Measurements from ENCODE around the gene CYSTM1.

Gene CYSTM1

DNA sequence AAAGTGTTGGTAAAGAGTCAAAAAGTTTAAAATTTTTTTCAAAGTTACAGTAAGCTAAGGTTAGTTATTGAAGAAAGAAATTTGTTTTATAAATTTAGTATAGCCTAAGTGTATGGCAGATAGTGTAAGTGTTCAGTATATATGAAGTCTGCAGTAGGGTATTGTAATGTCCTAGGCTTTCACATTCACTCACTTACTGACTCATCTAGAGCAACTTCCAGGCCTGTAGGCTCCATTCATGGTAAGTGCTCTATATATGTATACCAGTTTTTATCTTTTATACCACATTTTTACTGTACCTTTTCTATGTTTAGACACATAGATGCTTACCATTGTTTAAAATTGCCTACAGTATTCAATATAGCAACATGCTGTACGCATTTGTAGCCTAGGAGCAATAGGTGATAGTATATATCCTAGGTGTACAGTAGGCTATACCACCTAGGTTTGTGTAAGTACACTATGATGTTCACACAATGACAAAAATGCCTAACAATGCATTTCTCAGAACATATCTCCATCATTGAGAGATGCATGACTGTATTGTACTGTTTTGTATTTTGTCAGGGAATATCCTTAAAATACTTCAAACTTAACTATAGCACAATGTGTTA lies 38.5 kb downstream of the CYSTM1 start:
- DNase-seq: no peak

DNA sequence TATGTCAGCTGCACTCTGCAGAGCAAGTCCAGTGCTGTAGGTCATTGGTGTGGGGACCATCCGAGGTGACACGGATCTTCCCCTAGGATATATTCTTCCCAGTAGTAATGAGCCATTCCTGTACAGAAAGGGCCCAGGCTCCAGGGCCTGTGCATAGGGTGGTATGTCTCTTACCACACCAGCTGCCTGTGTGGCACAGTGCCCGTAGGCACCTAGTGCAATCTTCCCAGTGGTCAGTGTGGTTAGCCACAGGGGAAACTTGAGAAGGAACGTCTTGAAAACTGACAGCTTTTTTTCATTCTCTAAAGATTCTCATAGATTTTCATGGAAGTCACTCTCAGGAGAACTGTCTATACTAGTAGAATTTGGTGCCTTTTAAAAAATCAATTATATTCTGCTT lies 39.8 kb downstream of the CYSTM1 start:
- DNase-seq: peak; percentile 89

DNA sequence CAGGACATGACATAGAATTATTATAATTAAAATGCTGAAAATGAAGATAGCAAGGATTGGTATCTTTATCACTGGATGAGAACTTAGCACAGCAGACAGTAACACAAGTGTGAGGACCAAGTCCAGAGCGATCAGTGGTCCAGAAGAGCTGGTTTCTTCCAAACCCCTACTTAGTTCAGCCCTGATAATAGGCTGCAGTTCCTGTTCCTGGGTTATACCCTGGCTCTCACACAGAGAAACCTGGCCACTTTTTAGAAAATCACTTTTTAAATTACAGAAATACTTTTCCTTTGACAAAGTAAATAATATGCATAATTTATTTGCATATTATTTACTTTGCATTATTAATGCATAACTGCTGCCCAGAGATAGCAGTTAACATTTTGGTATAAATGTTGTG lies 40.3 kb downstream of the CYSTM1 start:
- DNase-seq: no peak

DNA sequence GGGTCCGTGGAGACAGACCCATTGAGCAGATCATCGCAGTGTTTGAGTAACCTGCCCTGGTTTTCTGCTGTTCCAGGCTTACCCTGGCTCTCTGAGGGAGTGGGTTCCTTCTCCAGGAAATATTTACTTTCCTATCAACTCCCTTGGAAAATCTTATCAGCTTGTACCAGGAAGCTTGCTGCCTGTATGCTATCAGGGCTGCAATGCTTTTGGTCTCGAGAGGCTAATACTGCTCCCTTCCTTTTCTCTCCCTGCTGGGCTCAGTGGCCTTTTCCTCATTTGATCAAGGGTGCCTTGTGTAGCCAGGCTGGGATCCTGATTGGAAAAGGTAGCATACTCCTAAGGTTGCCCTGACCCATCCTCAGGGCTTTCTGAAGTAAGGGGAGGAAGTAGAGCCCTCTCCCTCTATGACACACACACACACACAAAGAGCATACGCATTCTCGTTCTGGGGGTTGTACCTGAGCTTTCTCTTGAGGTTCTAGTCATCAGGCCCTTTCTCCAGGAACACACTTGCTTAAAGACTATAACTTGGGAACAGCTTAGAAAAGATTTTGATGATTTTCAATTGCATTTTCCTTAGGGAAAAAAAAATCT lies 41.6 kb downstream of the CYSTM1 start:
- DNase-seq: peak; percentile 57

DNA sequence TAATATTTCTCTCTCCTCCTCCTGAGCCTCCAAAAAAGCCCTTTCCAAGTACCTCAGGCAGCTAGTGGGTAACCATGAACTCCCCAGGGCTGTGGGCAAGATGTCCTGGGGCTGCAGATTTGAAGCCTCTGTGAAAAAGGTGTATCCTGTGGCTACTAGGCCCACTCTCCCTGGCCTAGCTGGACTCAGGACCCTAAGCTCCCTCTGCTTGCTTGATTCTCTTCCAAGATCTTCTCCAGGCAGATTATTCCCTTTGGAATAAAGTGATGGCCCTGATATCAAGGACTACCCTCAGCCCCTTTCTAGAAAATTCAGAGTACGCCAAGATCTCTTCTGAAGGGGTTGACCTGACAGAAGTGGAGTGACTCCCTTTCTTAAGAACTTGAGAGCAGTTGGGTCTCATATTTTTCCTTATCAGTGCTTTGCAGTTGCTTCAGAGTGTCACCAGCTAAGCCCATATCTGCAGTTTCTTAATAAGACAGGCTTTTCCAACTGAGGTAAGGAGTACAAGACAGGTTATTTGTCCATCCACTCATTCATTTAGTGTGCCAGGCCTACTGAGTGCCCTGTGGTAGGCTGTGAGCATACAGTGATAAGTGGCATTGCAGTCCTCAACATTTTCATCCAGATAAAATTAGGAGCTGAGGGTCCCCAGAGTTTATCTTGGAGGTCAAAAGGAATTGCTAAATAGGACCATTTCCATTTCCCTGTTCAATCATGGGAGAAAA lies 42.5 kb downstream of the CYSTM1 start:
- DNase-seq: peak; percentile 94

DNA sequence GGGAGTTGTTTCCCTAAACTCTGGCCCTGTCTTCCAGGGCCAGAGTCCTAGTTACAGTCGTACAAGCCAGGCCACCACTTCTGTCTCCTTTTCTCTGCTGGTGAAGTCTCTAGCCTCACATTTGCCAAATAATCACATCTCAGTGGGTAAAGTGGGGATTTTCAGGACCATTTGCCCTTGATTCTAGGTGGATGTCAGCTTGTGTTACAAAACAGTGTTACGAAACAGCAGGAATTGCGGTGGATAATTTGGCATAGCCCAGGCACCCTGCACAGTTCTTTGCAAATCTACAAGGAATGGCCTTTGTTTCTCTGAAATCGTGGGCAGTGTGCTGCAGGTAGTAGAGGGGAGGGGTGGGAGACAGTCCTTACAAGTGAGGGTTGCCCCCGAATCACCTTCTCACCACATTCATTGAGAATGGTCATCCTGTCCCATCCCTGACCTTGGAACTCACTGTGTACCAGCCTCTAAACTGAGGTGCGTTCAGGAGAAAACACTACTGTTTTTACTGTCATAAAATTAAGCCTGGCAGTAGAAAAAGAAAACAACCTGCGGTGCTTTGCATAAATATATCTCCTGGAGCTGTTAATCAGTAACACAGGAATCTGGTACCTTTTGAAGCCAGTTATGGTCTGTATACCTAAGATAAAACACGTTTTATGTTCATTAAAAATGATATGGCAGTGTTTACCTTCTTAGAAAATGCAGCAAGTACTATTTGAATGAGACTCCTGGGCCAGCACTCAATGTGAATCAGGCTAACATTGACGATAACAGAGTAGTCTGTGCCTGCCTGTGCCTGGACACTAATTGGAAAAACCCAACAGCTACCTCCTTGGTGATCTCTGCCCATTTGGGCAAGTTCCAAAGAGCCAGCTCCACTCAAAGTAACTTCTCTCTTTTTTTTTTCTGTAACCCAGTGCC lies 44.3 kb downstream of the CYSTM1 start:
- no peak for DNase-seq

DNA sequence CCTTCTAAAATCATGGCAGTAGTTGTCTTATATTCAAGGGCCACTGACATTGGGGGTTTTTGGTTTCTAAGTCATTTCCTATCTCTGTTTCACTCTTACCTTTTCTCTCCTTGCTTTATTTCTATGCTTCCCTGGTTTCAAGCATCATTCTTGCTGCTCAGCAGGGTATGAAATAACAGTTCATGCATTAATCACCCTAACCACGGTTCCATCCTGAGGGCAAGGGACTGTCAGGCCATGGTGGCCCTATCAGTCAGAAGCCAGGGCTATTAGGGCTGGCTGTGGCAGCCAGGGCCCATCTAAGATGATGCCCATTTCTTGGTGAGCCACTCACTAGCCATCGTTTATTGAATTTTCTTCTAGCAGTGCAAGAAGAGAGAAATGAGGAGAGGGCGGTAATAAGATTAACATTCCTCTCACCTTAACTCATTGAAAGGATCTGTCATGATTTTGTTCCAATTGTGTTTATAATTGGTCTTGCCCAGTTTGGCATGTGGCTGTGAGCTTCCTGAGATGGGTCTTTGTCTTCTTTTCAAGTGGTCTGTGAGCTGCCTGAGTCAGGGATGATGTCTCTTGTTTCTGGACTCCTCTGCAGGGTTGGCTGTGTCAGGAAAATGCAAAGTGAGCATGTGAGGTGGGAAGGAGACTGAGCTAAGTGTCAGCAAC lies 45.2 kb downstream of the CYSTM1 start:
- DNase-seq: no peak

DNA sequence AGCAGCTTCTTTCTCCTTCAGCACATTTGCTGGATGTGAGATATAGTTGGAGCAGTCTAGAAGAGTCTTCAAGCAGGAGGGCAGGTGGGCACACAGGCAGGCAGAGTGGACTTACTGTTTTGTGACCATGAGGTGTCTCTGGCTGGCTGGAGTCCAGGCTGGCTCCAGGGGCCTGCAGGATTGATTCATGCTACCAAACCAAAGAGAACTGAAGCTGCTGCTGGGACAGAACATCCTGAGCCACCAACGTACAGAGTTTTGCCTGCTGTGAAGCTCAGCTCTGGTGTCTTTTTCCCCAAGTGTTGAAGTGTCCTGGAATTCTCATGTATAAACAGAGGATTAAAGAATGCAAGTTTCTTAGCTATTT lies 45.7 kb downstream of the CYSTM1 start:
- DNase-seq: no peak

DNA sequence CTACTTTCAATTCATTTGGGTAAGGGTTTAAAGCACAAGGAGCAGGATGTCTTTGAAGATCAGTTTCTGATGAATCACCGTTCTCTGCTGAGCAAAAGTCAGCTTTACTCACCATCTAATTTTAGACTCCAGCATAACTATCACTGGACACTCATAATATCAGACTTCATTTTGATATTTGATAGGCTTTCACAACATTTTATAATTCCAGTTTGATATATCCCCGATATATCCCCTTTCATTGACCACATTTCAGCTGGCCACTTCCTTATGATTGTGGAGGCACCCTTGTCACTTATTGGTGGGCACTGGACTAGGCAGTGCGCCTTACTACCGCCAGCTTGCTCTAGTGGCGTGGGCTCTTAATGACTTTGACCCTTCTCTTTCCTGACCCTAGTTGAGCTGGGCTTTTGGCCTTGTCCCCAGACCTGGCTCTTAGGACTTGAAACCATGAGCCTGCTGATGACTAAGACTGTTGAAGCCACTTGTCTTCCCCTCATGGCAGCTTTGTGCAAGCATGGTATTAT lies 46.8 kb downstream of the CYSTM1 start:
- no peak for DNase-seq

DNA sequence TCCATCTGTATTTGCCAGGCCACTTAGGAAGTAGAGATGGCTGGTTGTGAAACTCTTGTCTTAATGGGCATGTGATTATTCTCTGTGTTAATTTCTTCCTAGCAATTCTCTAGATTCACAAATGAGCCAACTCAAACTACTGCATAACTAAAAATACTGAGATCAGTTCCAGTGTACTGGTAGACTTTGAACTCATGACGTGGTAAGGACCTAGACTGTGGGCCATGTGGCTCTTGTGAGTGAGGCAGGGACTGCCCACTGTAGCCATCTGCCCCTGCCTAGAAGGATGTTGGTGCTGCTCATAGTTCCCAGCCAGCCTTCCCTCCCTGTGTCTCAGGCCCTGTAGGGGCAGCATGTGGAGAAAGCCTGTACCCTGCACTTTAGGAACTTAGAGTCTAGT lies 47.4 kb downstream of the CYSTM1 start:
- no peak for DNase-seq

DNA sequence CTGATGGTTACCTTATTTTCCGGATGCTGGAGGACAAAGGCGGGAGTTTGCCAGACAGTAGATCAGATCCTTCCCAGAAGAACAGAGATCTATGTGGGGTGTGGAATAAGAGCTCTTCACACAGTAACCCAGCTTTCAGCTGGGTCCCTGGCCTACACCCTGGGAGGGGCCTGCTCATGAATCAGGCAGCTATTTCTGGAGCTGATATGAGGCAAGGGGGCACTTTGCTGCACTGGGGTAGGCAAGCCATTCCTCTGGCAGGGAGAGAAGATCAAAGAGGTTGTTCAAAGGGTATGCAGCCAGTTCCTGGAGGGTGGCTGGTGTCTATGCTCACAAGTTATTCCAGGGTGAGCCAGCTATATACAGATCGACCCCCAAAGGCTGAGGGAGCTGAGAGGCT lies 48.6 kb downstream of the CYSTM1 start:
- peak; percentile 40 for DNase-seq

DNA sequence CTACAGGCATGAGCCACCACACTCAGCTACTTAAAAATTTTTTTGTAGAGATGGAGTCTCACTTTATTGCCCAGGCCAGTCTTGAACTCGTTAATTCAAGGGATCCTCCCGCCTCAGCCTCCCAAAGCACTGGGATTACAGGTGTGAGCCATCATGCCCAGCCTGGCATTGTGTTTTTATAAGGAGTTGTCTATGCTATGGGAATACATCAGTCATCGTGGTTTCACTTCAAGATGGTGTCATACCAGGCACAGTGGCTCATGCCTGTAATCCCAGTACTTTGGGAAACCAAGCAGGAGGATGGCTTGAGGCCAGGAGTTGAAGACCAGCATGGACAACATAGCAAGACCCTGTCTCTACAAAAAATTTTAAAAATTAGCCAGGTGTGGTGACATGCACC lies 49.7 kb downstream of the CYSTM1 start:
- DNase-seq: no peak

DNA sequence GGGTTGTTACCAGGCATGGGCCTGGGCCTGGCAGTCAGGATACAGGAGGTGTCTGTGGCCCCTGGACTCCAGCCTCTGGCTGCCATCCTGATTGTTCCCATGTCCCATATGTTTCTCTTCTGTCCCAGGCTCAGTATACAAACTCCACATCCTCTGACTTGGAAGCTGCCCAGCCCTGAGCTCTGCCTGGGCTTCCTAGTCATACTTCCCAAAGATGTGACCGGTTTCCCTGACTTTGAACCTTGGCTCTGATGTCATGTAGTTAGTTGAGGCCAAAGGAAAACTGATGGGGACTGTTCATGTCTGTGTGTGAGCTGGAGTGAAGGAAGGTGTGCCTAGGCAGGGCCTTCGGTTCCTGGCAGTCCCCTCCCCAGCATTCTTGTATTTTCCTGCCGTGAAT lies 50.4 kb downstream of the CYSTM1 start:
- no peak for DNase-seq

DNA sequence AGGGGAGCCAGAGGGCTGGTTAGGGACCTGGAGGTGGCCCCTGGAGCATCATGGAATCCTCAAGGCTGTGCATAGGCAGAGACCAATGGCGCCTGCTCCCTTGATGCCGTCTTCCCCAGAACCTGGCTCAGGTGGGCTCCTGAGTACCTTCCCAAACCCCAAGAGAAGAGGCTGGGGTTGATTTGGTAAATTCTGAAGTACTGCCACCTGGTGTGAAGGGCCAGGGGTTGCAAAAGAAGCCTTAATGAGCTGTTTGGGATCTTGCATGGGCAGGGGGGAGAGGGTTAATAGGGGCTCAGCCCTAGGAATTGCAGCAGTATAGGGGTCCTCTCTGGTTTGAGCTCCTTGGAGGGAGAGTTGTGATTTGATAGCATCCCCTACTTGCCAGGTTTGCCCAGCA lies 52.1 kb downstream of the CYSTM1 start:
- DNase-seq: no peak

DNA sequence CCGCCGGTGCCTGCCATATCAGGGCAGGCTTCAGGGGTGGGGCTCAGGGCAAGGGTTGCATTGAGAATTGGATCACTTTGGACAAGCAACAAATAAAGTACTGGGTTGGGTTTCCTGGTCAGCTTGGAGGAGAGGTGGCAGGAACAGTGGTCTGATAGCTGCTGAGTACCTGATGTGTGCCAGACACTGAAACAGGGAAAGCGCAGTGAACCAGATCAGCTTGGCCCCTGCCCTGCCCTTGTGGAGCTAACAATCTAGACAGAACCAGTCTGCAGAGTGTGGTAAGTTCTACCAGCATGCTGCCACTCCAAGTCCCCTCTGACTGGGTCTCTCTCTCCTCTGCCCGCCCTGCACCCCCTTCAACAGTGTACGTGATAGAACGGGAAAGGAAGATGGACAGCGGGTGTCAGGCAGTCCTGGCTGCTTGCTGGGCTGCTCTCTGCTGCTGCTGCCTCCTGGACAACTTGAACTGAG lies 53.4 kb downstream of the CYSTM1 start:
- no peak for DNase-seq

DNA sequence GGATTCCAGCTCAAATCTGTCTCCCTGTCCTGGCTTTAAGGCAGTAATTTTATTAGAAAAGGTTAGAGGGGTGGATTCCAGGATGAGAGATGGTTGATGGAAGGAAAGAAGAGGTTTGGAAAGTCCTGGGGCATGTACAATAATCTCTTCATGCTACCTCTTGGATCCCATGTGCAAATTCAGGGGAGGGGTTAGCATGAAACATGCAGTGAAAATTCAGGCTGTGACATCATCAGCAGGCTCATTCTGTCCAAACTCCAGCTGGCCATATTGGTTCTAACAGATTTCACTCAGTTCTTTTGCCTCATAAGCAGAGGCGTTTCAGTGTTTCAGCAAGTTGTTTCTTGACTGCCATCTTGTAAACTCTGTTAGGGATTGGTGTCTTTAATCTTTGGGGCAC lies 55.4 kb downstream of the CYSTM1 start:
- no peak for DNase-seq

DNA sequence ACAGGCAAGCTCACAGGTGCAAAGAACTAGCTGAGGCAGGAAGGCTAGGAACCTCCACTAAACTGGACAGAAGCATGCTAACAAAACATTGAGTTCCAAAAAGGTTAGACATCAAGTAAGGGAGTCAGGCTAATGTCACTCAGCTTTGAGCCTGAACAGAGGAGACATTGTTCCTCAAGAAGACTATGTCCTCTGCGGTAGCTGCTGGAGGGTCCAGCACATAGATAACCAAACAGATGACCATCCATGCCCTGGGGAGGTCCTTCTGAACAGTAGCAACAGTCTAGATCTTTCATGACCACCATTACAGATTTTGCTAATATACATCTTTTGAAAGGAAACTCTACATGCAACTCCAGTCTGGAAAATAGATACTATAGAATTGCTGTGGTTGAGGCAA lies 57.7 kb downstream of the CYSTM1 start:
- no peak for DNase-seq

DNA sequence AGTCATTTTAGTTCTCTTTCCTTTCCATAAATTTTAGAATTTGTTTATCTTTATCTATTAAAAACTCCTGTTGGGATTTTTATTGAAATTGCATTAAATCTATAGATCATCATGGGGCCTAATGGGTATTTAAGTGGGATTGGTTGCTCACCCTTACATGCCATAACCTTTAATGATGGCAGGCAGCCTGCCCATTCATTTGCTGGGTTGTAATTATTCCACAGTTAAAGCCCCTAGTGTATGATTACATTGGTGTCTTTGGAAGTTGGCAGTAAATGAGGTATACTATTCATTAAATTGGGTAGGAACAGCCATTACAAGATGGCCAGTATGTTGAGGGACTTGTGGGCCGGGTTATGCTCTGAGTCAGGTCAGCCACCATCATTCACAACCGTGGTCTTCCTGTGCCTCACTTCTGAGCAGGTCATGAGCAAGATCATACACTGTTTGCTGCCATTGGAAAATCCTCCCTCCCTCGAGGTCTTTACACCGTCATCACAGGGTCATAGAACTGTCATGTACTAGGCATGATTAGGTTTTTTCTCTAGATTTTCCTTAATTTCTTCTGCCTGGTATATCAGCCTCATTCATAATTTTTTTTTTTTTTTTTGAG lies 59.5 kb downstream of the CYSTM1 start:
- DNase-seq: no peak

DNA sequence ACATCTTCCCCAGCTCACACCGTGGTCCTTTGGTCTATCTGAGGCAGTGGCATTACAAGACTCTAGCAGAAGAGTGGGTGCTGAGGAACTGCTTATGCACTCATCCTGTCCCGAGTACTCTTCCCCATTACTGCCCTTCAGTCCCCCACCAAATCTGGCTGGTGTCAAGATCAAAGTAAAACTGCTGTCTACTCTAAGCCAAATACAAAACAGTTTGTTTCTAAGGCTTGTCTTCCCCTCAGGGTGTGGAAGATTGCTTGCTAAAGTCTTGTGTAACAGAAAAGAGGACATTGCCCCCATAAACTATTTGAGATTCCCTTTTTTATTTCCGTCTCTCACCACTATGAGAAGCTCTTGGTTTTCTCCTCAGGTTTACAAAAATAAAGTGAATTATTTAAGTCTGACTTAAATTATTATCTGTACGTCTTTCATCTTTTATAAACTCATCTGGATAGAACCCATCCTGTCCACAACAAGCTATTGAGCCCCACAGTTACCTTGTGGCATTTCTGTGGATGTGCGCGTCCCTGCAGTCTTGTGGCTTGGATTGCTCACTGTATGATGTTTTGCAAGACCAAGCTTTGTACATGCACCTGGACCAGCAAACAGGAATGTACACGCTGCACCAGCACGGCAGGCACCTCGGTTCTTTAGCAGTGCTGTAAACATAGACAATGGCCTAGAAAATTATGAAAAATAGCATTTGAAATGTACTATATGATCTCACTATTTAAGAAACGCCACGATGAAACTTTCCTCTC lies 61.0 kb downstream of the CYSTM1 start:
- DNase-seq: no peak

DNA sequence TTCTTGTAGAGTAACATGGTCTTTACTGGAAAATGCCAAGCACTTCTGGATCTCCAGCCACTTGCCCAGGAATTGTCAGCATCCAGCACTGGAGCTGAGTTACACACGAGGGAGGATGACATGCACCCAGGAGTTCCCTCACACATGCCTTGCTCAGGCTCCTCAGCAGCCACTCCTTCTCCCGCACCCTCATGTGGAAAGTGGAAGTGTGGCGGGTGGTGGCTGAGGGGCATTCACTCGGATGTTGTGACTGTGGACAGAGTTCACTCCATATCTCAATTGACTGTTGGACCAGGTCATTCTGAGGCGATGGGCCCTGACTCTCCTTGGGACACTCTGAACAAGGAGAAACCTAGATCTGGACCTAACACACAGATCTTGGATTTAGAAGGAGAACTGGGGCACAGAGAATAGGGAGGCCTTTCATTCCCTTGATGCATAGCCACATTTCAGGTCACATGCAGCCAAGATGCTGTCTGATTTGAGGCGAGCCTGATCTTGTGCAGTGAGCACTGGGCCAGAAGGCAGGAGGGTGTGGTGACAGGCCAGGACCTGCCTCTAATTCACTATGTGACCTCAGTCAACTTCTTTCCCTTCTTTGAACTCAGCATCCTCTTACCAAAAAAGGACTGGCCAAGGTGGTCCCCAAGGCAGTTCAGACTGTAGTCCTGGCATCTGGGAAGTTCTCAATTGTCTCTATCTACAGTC lies 62.1 kb downstream of the CYSTM1 start:
- DNase-seq: no peak

DNA sequence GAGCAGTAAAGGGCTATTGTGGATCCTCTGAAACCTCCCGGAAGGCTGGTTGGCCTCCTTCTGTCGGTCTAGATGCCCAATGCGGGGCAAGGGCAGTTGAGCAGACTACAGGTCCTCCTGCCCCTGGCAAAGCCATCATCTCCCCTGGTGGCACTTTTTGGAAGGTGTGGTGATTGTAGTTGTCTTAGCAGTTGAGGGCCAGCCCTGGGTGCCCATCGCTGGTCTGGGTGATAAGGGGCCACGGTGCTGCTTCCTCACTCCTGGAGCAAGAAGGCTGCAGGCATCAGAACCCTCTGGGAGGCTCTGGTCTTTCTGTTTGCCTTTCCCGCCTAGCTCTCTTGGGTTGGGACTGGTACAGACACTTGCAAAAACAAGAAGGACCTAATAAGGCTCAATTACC lies 63.8 kb downstream of the CYSTM1 start:
- DNase-seq: no peak
